Stomach (tissue), 4 donors: ENCODE results near the gene EYA2.

Source experiments
- EP300 ChIP-seq: sonication (generic); formaldehyde crosslinking; IDR thresholded peaks from one replicate; pipeline ENCODE4 v1.6.1; 2017; ENCODE audit warnings: antibody characterized with exemption
- POLR2A ChIP-seq, 4 donors: fragments of 450-650 bp; IDR thresholded peaks; one replicate each; pipeline ENCODE4 v1.6.1; 2016; ENCODE audit warnings: antibody characterized with exemption in 4 of 4, control low read depth in 2 of 4, mild to moderate bottlenecking in 1 of 4, moderate library complexity in 1 of 4
- POLR2AphosphoS5 ChIP-seq, 3 donors: sonication (generic); formaldehyde crosslinking; IDR thresholded peaks; one replicate each; pipeline ENCODE4 v1.6.1; 2016; ENCODE audit warnings: antibody characterized with exemption in 3 of 3
- TF ChIP-seq, protein P1 (sequence below), 7 experiments: fragments of 450-650 bp in 4 of 7; fragments of 200-600 bp in 3 of 7; sonication (generic) in 3 of 7; IDR thresholded peaks; one replicate each; pipeline ENCODE4 v1.5.1; 2016 to 2019; ENCODE audit warnings: antibody characterized with exemption in 7 of 7, control low read depth in 2 of 7, mild to moderate bottlenecking in 1 of 7

DNA sequence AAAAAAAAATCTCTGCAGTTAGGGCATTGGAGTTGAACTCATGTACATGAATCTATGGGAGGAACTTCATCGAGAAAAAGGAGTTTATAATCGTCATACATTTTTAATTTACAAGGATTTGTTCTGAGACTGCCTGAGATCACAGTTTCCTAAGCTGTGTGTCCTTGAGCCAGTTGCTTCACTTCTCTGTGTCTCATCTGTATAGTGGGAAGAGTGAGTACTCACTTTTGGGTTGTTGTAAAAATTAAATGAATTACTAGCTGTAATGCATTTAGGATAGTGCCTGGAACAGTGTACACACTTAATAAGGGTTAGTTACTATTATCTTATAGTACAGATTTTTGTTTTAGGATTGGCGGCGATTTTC, 42.5 kb downstream of the EYA2 start:
- TF ChIP-seq, protein P1, sequence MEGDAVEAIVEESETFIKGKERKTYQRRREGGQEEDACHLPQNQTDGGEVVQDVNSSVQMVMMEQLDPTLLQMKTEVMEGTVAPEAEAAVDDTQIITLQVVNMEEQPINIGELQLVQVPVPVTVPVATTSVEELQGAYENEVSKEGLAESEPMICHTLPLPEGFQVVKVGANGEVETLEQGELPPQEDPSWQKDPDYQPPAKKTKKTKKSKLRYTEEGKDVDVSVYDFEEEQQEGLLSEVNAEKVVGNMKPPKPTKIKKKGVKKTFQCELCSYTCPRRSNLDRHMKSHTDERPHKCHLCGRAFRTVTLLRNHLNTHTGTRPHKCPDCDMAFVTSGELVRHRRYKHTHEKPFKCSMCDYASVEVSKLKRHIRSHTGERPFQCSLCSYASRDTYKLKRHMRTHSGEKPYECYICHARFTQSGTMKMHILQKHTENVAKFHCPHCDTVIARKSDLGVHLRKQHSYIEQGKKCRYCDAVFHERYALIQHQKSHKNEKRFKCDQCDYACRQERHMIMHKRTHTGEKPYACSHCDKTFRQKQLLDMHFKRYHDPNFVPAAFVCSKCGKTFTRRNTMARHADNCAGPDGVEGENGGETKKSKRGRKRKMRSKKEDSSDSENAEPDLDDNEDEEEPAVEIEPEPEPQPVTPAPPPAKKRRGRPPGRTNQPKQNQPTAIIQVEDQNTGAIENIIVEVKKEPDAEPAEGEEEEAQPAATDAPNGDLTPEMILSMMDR (IDR thresholded peaks at IDR 0.05) = no peak
- TF ChIP-seq POLR2AphosphoS5 (IDR thresholded peaks at IDR 0.05) = no peak
- no peak for TF ChIP-seq POLR2A (IDR thresholded peaks at IDR 0.05)
- TF ChIP-seq EP300 = no peak
